A204.1 (cell line): Measurements from ENCODE around the gene SIAH3.
"Not testable (repeated sequence)": the region's sequence is repeated elsewhere in the genome, so short reads cannot be mapped to it uniquely, and the experiment has no call there.

Source experiments
- FAIRE-seq: peaks from 2 replicates; lab custom pipeline; 2012; peaks lifted over from hg19 to GRCh38; lab: Jason Lieb, UNC

The SIAH3 gene

GRCh38 chr13:45851171-45851921 is at the start of gene SIAH3:
Gene SIAH3 (minus strand): TSS chr13:45851753. CDS start chr13:45851629, 124 bp downstream.
- no peak for FAIRE-seq

GRCh38 chr13:45899406-45899805 is 47.9 kb upstream of the SIAH3 start:
- no peak for FAIRE-seq

GRCh38 chr13:45897562-45897961 is 46.0 kb upstream of the SIAH3 start:
- FAIRE-seq, result no peak

GRCh38 chr13:45896285-45896684 is 44.7 kb upstream of the SIAH3 start:
- no peak for FAIRE-seq

GRCh38 chr13:45895881-45896280 is 44.3 kb upstream of the SIAH3 start:
- no peak for FAIRE-seq

GRCh38 chr13:45892513-45892912 is 41.0 kb upstream of the SIAH3 start:
- no peak for FAIRE-seq

- no peak for FAIRE-seq
Measured at GRCh38 chr13:45889590-45890243, 38.2 kb upstream of the SIAH3 start.

GRCh38 chr13:45886466-45886865 is 34.9 kb upstream of the SIAH3 start:
- no peak for FAIRE-seq

GRCh38 chr13:45885194-45885593 is 33.6 kb upstream of the SIAH3 start:
- no peak for FAIRE-seq

- no peak for FAIRE-seq
Measured at GRCh38 chr13:45882626-45883025, 31.1 kb upstream of the SIAH3 start.

GRCh38 chr13:45881353-45881752 is 29.8 kb upstream of the SIAH3 start:
- no peak for FAIRE-seq

GRCh38 chr13:45880242-45880641 is 28.7 kb upstream of the SIAH3 start:
- FAIRE-seq, result no peak

- no peak for FAIRE-seq
Measured at GRCh38 chr13:45879666-45880065, 28.1 kb upstream of the SIAH3 start.

GRCh38 chr13:45878966-45879365 is 27.4 kb upstream of the SIAH3 start:
- no peak for FAIRE-seq

GRCh38 chr13:45876781-45877180 is 25.2 kb upstream of the SIAH3 start:
- FAIRE-seq, result no peak

GRCh38 chr13:45875951-45876350 is 24.4 kb upstream of the SIAH3 start:
- no peak for FAIRE-seq

GRCh38 chr13:45873491-45874325 is 22.2 kb upstream of the SIAH3 start:
- no peak for FAIRE-seq

GRCh38 chr13:45872566-45872965 is 21.0 kb upstream of the SIAH3 start:
- FAIRE-seq, result no peak

- not testable (repeated sequence) for FAIRE-seq
Measured at GRCh38 chr13:45871201-45871600, 19.6 kb upstream of the SIAH3 start.

- FAIRE-seq, result no peak
Measured at GRCh38 chr13:45870232-45870631, 18.7 kb upstream of the SIAH3 start.

GRCh38 chr13:45865414-45865813 is 13.9 kb upstream of the SIAH3 start:
- FAIRE-seq, result no peak

GRCh38 chr13:45863709-45864590 is 12.4 kb upstream of the SIAH3 start:
- FAIRE-seq, result no peak
